ENCODE measurements around the gene ABI3BP.

DNA sequence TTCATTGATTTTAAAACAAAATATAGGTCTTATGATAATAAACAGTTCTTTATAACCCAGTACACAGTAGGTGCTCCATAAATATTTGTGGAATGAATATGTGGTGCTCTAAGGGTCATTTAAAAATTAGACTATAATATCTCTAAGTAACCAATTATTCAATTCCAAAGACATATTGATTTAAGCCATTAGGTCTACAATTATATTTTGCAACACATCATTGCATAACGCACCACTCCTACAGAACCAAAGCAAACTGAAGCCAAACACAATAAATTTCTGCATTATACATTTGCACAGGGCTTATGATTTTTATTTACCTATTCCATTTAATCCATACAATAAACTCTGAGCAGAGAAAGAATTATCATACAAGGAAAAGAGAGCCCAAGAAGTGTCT is 104.3 kb downstream of the ABI3BP start:
- TF ChIP-seq, protein P1, sequence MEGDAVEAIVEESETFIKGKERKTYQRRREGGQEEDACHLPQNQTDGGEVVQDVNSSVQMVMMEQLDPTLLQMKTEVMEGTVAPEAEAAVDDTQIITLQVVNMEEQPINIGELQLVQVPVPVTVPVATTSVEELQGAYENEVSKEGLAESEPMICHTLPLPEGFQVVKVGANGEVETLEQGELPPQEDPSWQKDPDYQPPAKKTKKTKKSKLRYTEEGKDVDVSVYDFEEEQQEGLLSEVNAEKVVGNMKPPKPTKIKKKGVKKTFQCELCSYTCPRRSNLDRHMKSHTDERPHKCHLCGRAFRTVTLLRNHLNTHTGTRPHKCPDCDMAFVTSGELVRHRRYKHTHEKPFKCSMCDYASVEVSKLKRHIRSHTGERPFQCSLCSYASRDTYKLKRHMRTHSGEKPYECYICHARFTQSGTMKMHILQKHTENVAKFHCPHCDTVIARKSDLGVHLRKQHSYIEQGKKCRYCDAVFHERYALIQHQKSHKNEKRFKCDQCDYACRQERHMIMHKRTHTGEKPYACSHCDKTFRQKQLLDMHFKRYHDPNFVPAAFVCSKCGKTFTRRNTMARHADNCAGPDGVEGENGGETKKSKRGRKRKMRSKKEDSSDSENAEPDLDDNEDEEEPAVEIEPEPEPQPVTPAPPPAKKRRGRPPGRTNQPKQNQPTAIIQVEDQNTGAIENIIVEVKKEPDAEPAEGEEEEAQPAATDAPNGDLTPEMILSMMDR (IDR thresholded peaks at IDR 0.05; ENCODE audit: insufficient read depth, low read length, poor library complexity, severe bottlenecking), result no peak
- TF ChIP-seq EZH2phosphoT487 (conservative IDR thresholded peaks at IDR 0.05; ENCODE audit: low read length), result no peak

All from SU-DHL-6 (cell line).